A549 (cell line): ENCODE measurements around the gene IFNLR1.

Source experiments
- BCL3 ChIP-seq: fragments of >200 bp; sonication (Bioruptor Twin); formaldehyde crosslinking; IDR thresholded peaks from 3 replicates; pipeline ENCODE4 v1.6.1; 2016
- CTCF ChIP-seq: fragments of >200 bp; sonication (Bioruptor Twin); formaldehyde crosslinking; IDR thresholded peaks from 3 replicates; pipeline ENCODE4 v1.5.1; 2016
- MYC ChIP-seq: IDR thresholded peaks from 2 replicates; pipeline ENCODE4 v1.6.1; 2012; ENCODE audit warnings: mild to moderate bottlenecking, inconsistent platforms, low read length, improper control_type of control experiment, borderline replicate concordance
- RAD21 ChIP-seq, 2 experiments: fragments of >200 bp in 1 of 2; sonication (Bioruptor Twin) in 1 of 2; formaldehyde crosslinking in 1 of 2; IDR thresholded peaks in 1 of 2; conservative IDR thresholded peaks in 1 of 2; 2 replicates in 1 of 2; 3 replicates in 1 of 2; pipeline ENCODE4 v1.6.1; 2012 to 2018; ENCODE audit warnings: inconsistent platforms in 1 of 2
- REST ChIP-seq: fragments of 200-600 bp; sonication (generic); IDR thresholded peaks from 2 replicates; pipeline ENCODE4 v1.6.1; 2016; ENCODE audit warnings: antibody characterized with exemption, mild to moderate bottlenecking, moderate library complexity

- TF ChIP-seq MYC: no peak
- TF ChIP-seq CTCF: no peak
- no peak for TF ChIP-seq BCL3
- no peak for TF ChIP-seq REST
- no peak for TF ChIP-seq RAD21 (conservative IDR thresholded peaks at IDR 0.05 in 1 of 2, IDR thresholded peaks at IDR 0.05 in 1 of 2)
These were observed at the start of gene IFNLR1 for GRCh38 chr1:24186993-24187790.
